ENCODE measurements around the gene RHBDF1. TPM values are rescaled to one million over a fixed set of nuclear protein-coding genes. Genes with fewer than 3 reads are reported as not detected.

The RHBDF1 gene
- total and polyA plus RNA-seq, 9 of the 15 experiments (the other 6 are each of a cell fraction or from before 2014, with no cell fraction given), result 1.0 to 8.2 (median 4.2) TPM

DNA sequence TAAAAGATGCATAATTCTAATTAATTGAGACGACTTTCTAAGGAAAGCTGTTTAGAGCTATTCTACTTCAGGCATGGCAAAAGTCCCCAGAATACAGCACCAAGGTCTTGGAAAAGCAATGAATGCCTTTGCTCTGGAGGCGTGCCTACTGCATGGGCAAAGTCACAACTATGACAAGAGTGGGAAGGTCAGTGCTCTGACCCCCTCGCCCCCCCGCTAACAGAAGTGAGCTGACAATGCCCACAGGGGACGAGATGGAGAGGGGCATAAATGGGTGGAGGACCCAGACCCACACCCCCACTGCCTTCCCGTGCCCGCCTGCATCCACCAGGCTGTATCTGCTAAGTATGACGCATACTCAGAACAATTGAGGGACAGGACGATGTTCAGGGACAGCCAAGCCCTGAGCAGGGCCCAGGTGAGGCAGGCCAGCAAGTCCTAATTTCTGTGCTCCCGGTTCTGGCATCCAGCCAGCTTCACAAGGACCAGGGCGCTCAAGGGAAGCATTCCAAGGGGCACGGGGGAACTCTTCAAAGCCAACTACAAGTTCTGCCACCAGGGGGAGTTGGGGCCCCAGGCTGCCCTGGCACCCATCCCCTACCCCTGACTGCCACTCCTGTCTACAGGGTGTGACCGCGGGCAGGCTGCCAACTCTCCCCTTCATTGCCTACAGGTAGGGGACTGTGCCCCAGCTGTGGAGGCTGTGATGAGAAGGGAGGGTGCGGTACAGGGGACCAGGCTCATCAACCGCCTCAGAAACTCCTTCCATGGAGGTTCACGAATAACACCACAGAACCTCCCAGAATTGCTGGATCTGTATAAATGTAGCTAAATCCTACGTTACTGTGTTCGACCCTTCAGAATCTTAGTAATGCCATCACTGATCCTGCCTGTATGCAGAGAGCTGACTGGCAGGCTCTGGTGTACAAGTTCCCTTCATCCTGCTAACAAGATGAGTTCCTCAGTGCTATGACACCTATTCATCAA is 45.2 kb upstream of the RHBDF1 start (continued):
- TF ChIP-seq, protein P1, sequence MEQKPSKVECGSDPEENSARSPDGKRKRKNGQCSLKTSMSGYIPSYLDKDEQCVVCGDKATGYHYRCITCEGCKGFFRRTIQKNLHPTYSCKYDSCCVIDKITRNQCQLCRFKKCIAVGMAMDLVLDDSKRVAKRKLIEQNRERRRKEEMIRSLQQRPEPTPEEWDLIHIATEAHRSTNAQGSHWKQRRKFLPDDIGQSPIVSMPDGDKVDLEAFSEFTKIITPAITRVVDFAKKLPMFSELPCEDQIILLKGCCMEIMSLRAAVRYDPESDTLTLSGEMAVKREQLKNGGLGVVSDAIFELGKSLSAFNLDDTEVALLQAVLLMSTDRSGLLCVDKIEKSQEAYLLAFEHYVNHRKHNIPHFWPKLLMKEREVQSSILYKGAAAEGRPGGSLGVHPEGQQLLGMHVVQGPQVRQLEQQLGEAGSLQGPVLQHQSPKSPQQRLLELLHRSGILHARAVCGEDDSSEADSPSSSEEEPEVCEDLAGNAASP (IDR thresholded peaks at IDR 0.05), result no peak
- TF ChIP-seq, protein P2, sequence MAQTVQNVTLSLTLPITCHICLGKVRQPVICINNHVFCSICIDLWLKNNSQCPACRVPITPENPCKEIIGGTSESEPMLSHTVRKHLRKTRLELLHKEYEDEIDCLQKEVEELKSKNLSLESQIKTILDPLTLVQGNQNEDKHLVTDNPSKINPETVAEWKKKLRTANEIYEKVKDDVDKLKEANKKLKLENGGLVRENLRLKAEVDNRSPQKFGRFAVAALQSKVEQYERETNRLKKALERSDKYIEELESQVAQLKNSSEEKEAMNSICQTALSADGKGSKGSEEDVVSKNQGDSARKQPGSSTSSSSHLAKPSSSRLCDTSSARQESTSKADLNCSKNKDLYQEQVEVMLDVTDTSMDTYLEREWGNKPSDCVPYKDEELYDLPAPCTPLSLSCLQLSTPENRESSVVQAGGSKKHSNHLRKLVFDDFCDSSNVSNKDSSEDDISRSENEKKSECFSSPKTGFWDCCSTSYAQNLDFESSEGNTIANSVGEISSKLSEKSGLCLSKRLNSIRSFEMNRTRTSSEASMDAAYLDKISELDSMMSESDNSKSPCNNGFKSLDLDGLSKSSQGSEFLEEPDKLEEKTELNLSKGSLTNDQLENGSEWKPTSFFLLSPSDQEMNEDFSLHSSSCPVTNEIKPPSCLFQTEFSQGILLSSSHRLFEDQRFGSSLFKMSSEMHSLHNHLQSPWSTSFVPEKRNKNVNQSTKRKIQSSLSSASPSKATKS (CRISPR knock-in tag; IDR thresholded peaks at IDR 0.05), result no peak
- TF ChIP-seq MTA1 (IDR thresholded peaks at IDR 0.05; ENCODE audit: borderline replicate concordance), result no peak
- no peak for TF ChIP-seq FOXA3 (CRISPR knock-in tag; conservative IDR thresholded peaks at IDR 0.05 in 1 of 2, IDR thresholded peaks at IDR 0.05 in 1 of 2)
- no peak for TF ChIP-seq ZNF134 (CRISPR knock-in tag; conservative IDR thresholded peaks at IDR 0.05)
- TF ChIP-seq ZNF785 (CRISPR knock-in tag; IDR thresholded peaks at IDR 0.05), result no peak
- TF ChIP-seq YY1 (IDR thresholded peaks at IDR 0.05; ENCODE audit: borderline replicate concordance in 1 of 3, control insufficient read depth in 1 of 3, extremely low read depth in 1 of 3, insufficient read depth in 3 of 3, insufficient read length in 1 of 3, insufficient replicate concordance in 2 of 3, low read depth in 1 of 3, low read length in 2 of 3), result no peak
- no peak for TF ChIP-seq ZNF408 (CRISPR knock-in tag; IDR thresholded peaks at IDR 0.05; ENCODE audit: low read depth)
- TF ChIP-seq ZFP30 (CRISPR knock-in tag; IDR thresholded peaks at IDR 0.05; ENCODE audit: borderline replicate concordance), result no peak
- peak; percentile 48; the same call in 1 of the 2 replicates for TF ChIP-seq CXXC5 (CRISPR knock-in tag; IDR thresholded peaks at IDR 0.05)
- TF ChIP-seq RBFOX2 (IDR thresholded peaks at IDR 0.05; ENCODE audit: low read depth, low read length), result no peak
- TF ChIP-seq FOXA1 (IDR thresholded peaks at IDR 0.05; ENCODE audit: borderline replicate concordance), result no peak
- no peak for TF ChIP-seq HDAC3 (IDR thresholded peaks at IDR 0.05; ENCODE audit: borderline replicate concordance, partially characterized antibody)
- no peak for TF ChIP-seq FOXK1 (CRISPR knock-in tag; IDR thresholded peaks at IDR 0.05; ENCODE audit: borderline replicate concordance)
- no peak for TF ChIP-seq STAT5A (IDR thresholded peaks at IDR 0.05; ENCODE audit: borderline replicate concordance, low read length)
- no peak for TF ChIP-seq ESRRB (CRISPR knock-in tag; IDR thresholded peaks at IDR 0.05; ENCODE audit: borderline replicate concordance)
- peak; percentile 37; the same call in 1 of the 2 replicates for TF ChIP-seq NFIX (CRISPR knock-in tag; IDR thresholded peaks at IDR 0.05; ENCODE audit: low read depth)
- no peak for TF ChIP-seq NR4A1 (CRISPR knock-in tag; IDR thresholded peaks at IDR 0.05)
- peak; percentile 52; the same call in 1 of the 2 replicates for TF ChIP-seq NR4A1 (tag; IDR thresholded peaks at IDR 0.05)
- TF ChIP-seq SAFB (IDR thresholded peaks at IDR 0.05; ENCODE audit: borderline replicate concordance, low read depth, low read length), result no peak
- TF ChIP-seq ZNF79 (CRISPR knock-in tag; IDR thresholded peaks at IDR 0.05; ENCODE audit: low read depth), result no peak
- no peak for TF ChIP-seq TRIM24 (IDR thresholded peaks at IDR 0.05)
